ENCODE data around the gene EDC4.

The EDC4 gene

DNA sequence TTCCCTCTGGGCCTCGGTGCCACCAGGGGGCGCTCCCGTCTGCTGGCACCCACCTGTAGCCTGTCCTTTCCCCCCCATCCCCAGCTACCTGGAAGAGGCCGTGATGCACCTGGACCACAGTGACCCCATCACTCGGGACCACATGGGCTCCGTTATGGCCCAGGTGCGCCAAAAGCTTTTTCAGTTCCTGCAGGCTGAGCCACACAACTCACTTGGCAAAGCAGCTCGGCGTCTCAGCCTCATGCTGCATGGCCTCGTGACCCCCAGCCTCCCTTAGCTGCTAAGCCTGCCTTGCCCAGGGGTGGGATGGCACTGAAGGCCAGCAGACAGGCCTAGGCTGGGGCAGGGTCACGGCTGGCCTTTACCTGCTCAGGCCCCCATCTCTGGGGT, 11.0 kb downstream of the EDC4 start (continued):
- TF ChIP-seq ZNF529 (tag by site-specific recombination; IDR thresholded peaks at IDR 0.05; ENCODE audit: insufficient replicate concordance), result no peak
- peak; percentile 100 for TF ChIP-seq SCRT1 (tag by site-specific recombination; IDR thresholded peaks at IDR 0.05; ENCODE audit: borderline replicate concordance)
- 0 out of 2 replicates have a peak, but pooled peaks have one; percentile 12 for TF ChIP-seq PRDM10 (tag by site-specific recombination; IDR thresholded peaks at IDR 0.05)
- 0 out of 2 replicates have a peak, but pooled peaks have one; percentile 11 for TF ChIP-seq ZBTB17 (tag by site-specific recombination; IDR thresholded peaks at IDR 0.05)
- TF ChIP-seq ZFP37 (tag by site-specific recombination; IDR thresholded peaks at IDR 0.05), result no peak
- no peak for TF ChIP-seq PRDM6 (tag by site-specific recombination; IDR thresholded peaks at IDR 0.05)
- TF ChIP-seq, protein P1, sequence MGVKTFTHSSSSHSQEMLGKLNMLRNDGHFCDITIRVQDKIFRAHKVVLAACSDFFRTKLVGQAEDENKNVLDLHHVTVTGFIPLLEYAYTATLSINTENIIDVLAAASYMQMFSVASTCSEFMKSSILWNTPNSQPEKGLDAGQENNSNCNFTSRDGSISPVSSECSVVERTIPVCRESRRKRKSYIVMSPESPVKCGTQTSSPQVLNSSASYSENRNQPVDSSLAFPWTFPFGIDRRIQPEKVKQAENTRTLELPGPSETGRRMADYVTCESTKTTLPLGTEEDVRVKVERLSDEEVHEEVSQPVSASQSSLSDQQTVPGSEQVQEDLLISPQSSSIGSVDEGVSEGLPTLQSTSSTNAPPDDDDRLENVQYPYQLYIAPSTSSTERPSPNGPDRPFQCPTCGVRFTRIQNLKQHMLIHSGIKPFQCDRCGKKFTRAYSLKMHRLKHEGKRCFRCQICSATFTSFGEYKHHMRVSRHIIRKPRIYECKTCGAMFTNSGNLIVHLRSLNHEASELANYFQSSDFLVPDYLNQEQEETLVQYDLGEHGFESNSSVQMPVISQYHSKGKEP (tag by site-specific recombination; IDR thresholded peaks at IDR 0.05), result 0 out of 2 replicates have a peak, but pooled peaks have one; percentile 14
- TF ChIP-seq ZEB2 (tag by site-specific recombination; IDR thresholded peaks at IDR 0.05), result peak; percentile 71; the same call in 1 of the 2 replicates

DNA sequence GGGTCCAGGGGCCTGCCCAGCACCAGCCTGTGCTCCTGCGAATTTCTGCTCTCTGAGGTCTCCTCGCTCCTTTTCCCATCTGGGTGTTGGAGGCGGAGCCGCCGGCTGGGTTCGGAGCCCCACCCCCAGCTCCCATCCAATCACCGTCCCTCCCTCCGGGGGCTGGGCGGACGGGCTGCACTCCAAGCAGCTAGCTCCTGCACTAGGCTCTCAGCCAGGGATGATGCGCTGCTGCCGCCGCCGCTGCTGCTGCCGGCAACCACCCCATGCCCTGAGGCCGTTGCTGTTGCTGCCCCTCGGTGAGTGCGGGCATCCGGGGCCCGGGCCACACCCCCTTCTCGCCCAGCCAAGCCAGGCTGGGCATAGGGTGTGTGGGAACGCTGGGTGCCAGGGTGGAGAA, 11.8 kb downstream of the EDC4 start, which contains the start of gene NRN1L:
TSS of gene NRN1L (plus strand) at position 202 of the 400 bp plus-strand sequence. CDS start at position 221, 19 bp downstream.
- no peak within 1 kb of the TSS for H3K4me3 ChIP-seq (ENCODE audit: low read depth, low read length)
- H3K4me1 ChIP-seq (ENCODE audit: control insufficient read depth, insufficient read depth, low read length), result peaks cover 3% of the 10 kb centered on the region; the same call in 1 of the 2 replicates
- no peak within 1 kb of the TSS for H3K27ac ChIP-seq (ENCODE audit: extremely low read depth, low read depth, low read length)
- POLR2A ChIA-PET, result interaction anchor here (1.2 to 2.4 kb wide), 3 partner anchors 11 to 50 kb away, joined by 3 to 16 read pairs (median 4); partner anchors contain the start of gene EDC4
- H3K36me3 ChIP-seq (ENCODE audit: control insufficient read depth in 2 of 2, insufficient read depth in 1 of 2, low read length in 2 of 2), result peaks cover 0 to 59% of the 10 kb centered on the region in 2 experiments; a peak in 1 of 3 replicates
- H3K9me3 ChIP-seq (ENCODE audit: control insufficient read depth, insufficient read depth, low read depth, low read length), result no peaks in the 10 kb centered on the region
- CTCF ChIA-PET, result interaction anchor here (0.6 to 4.2 kb wide), 24 partner anchors 7 to 405 kb away, joined by 3 to 62 read pairs (median 6); partner anchors contain the start of genes EDC4, NUTF2, PSKH1 and PSMB10
- no peak for TF ChIP-seq SETDB1 (IDR thresholded peaks at IDR 0.05; ENCODE audit: insufficient read length, low read length)
- TF ChIP-seq ZNF843 (tag by site-specific recombination; IDR thresholded peaks at IDR 0.05), result 0 out of 2 replicates have a peak, but pooled peaks have one; percentile 16
- no peak for TF ChIP-seq ZNF138 (tag by site-specific recombination; IDR thresholded peaks at IDR 0.05; ENCODE audit: borderline replicate concordance)
- no peak for TF ChIP-seq HOXD13 (CRISPR knock-in tag; IDR thresholded peaks at IDR 0.05; ENCODE audit: borderline replicate concordance)
- TF ChIP-seq MZF1 (tag by site-specific recombination; IDR thresholded peaks at IDR 0.05; ENCODE audit: borderline replicate concordance), result no peak
- TF ChIP-seq ZBTB17 (tag by site-specific recombination; IDR thresholded peaks at IDR 0.05), result peak; percentile 70
- TF ChIP-seq, protein P1 (tag by site-specific recombination; IDR thresholded peaks at IDR 0.05), result peak; percentile 99
- TF ChIP-seq, protein P2, sequence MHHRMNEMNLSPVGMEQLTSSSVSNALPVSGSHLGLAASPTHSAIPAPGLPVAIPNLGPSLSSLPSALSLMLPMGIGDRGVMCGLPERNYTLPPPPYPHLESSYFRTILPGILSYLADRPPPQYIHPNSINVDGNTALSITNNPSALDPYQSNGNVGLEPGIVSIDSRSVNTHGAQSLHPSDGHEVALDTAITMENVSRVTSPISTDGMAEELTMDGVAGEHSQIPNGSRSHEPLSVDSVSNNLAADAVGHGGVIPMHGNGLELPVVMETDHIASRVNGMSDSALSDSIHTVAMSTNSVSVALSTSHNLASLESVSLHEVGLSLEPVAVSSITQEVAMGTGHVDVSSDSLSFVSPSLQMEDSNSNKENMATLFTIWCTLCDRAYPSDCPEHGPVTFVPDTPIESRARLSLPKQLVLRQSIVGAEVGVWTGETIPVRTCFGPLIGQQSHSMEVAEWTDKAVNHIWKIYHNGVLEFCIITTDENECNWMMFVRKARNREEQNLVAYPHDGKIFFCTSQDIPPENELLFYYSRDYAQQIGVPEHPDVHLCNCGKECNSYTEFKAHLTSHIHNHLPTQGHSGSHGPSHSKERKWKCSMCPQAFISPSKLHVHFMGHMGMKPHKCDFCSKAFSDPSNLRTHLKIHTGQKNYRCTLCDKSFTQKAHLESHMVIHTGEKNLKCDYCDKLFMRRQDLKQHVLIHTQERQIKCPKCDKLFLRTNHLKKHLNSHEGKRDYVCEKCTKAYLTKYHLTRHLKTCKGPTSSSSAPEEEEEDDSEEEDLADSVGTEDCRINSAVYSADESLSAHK (tag by site-specific recombination; IDR thresholded peaks at IDR 0.05), result 0 out of 2 replicates have a peak, but pooled peaks have one; percentile 10
- TF ChIP-seq, protein P3, sequence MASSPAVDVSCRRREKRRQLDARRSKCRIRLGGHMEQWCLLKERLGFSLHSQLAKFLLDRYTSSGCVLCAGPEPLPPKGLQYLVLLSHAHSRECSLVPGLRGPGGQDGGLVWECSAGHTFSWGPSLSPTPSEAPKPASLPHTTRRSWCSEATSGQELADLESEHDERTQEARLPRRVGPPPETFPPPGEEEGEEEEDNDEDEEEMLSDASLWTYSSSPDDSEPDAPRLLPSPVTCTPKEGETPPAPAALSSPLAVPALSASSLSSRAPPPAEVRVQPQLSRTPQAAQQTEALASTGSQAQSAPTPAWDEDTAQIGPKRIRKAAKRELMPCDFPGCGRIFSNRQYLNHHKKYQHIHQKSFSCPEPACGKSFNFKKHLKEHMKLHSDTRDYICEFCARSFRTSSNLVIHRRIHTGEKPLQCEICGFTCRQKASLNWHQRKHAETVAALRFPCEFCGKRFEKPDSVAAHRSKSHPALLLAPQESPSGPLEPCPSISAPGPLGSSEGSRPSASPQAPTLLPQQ (tag by site-specific recombination; IDR thresholded peaks at IDR 0.05), result 0 out of 2 replicates have a peak, but pooled peaks have one; percentile 45
- TF ChIP-seq, protein P4, sequence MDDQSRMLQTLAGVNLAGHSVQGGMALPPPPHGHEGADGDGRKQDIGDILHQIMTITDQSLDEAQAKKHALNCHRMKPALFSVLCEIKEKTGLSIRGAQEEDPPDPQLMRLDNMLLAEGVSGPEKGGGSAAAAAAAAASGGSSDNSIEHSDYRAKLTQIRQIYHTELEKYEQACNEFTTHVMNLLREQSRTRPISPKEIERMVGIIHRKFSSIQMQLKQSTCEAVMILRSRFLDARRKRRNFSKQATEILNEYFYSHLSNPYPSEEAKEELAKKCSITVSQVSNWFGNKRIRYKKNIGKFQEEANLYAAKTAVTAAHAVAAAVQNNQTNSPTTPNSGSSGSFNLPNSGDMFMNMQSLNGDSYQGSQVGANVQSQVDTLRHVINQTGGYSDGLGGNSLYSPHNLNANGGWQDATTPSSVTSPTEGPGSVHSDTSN (CRISPR knock-in tag; IDR thresholded peaks at IDR 0.05), result no peak
- TF ChIP-seq SP2 (tag by site-specific recombination; IDR thresholded peaks at IDR 0.05), result peak; percentile 79
- TF ChIP-seq ZNF10 (tag by site-specific recombination; IDR thresholded peaks at IDR 0.05), result peak; percentile 83
- no peak for TF ChIP-seq ZFHX2 (tag by site-specific recombination; conservative IDR thresholded peaks at IDR 0.05)
- 0 out of 2 replicates have a peak, but pooled peaks have one; percentile 60 for TF ChIP-seq ZNF560 (tag by site-specific recombination; IDR thresholded peaks at IDR 0.05; ENCODE audit: borderline replicate concordance)
- 0 out of 2 replicates have a peak, but pooled peaks have one; percentile 14 for TF ChIP-seq SP7 (tag by site-specific recombination; IDR thresholded peaks at IDR 0.05)
